Tongue (tissue), 2 donors: ENCODE data around the gene NFATC2IP. TPM values are rescaled to one million over a fixed set of nuclear protein-coding genes. Genes with fewer than 3 reads are reported as not detected.
"Not testable (repeated sequence)": the region's sequence is repeated elsewhere in the genome, so short reads cannot be mapped to it uniquely, and the experiment has no call there.

Experiments used
- DNase-seq: peaks from one replicate; pipeline ENCODE4 v3.0.0-alpha.2; 2015
- total RNA-seq: library from RNA; depleted of rRNA; stranded (reverse); fragments of >200 nt; gene quantifications from one replicate; pipeline ENCODE4 v1.2.3, GENCODE V29; 2014

Gene NFATC2IP
- total RNA-seq, 1 donor from 2014 or later: 19.1 TPM

- not testable (repeated sequence) for DNase-seq
Observed at GRCh38 chr16:28926284-28926683, 24.5 kb upstream of the NFATC2IP start.

- no peak for DNase-seq
Observed at GRCh38 chr16:28927815-28928214, 22.9 kb upstream of the NFATC2IP start.

GRCh38 chr16:28930203-28930602, 20.5 kb upstream of the NFATC2IP start:
- no peak for DNase-seq

GRCh38 chr16:28930652-28931051, 20.1 kb upstream of the NFATC2IP start:
- peak; percentile 21 for DNase-seq

GRCh38 chr16:28931801-28932225, 18.9 kb upstream of the NFATC2IP start, which contains the start of gene CD19:
CD19 (plus strand) TSS chr16:28931971; CDS start chr16:28932001, 30 bp downstream.
- no peak for DNase-seq

GRCh38 chr16:28932339-28933141, 18.2 kb upstream of the NFATC2IP start:
- no peak for DNase-seq

- DNase-seq: no peak
Observed at GRCh38 chr16:28933171-28933570, 17.6 kb upstream of the NFATC2IP start.

- DNase-seq: no peak
Observed at GRCh38 chr16:28935346-28935745, 15.4 kb upstream of the NFATC2IP start.

GRCh38 chr16:28935924-28936783, 14.6 kb upstream of the NFATC2IP start:
- DNase-seq: peak; percentile 77

GRCh38 chr16:28936784-28937155, 14.0 kb upstream of the NFATC2IP start:
- DNase-seq: no peak

GRCh38 chr16:28937222-28937876, 13.4 kb upstream of the NFATC2IP start:
- no peak for DNase-seq

GRCh38 chr16:28938721-28939120, 12.0 kb upstream of the NFATC2IP start:
- DNase-seq: no peak

GRCh38 chr16:28939825-28940224, 10.9 kb upstream of the NFATC2IP start:
- DNase-seq: not testable (repeated sequence)

GRCh38 chr16:28943281-28943680, 7.5 kb upstream of the NFATC2IP start:
- peak; percentile 13 for DNase-seq

GRCh38 chr16:28946681-28947080, 4.1 kb upstream of the NFATC2IP start:
- DNase-seq: no peak

- DNase-seq: no peak
Observed at GRCh38 chr16:28951410-28951943, 740 bp downstream of the NFATC2IP start.

GRCh38 chr16:28958216-28958615, 7.5 kb downstream of the NFATC2IP start:
- DNase-seq: no peak

- no peak for DNase-seq
Observed at GRCh38 chr16:28958836-28959235, 8.1 kb downstream of the NFATC2IP start.

GRCh38 chr16:28964072-28964471, 13.3 kb downstream of the NFATC2IP start:
- no peak for DNase-seq

GRCh38 chr16:28964496-28964895, 13.8 kb downstream of the NFATC2IP start:
- DNase-seq: no peak

- DNase-seq: no peak
Observed at GRCh38 chr16:28967156-28967555, 16.4 kb downstream of the NFATC2IP start.

GRCh38 chr16:28969696-28970095, 19.0 kb downstream of the NFATC2IP start:
- DNase-seq: not testable (repeated sequence)
